Measurements from ENCODE around the gene HCN3.

DNA sequence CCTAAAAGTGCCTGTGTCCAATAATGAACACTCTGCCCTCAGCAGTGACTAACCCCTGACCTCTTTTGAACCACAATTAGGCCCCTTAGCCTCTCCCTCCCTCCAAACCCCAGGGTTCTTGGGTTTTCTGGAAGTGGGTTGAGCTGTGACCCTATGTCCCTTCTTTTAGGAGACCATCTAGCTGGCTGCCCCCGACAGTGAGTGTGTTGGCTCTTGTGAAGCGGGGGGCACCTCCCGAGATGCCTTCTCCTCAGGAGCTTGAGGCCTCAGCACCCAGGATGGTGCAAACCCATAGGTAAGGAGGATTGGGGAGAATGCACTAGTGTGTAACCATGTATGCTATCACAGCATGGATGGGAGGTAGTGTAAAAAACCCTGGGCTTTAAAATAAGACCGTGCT lies 50.7 kb downstream of the HCN3 start:
- TF ChIP-seq GATA2 (IDR thresholded peaks at IDR 0.05; ENCODE audit: low read depth, low read length): no peak
- no peak for TF ChIP-seq GATA3 (IDR thresholded peaks at IDR 0.05; ENCODE audit: low read depth, low read length)

Data from SH-SY5Y (cell line).